ENCODE data around the gene ODAD4. TPM values are rescaled to one million over a fixed set of nuclear protein-coding genes. Genes with fewer than 3 reads are reported as not detected.

The ODAD4 gene
- total and polyA plus RNA-seq, 2 of the 8 experiments (the other 6 are each of a cell fraction or from before 2014, with no cell fraction given), result 0.48 to 1.3 TPM

DNA sequence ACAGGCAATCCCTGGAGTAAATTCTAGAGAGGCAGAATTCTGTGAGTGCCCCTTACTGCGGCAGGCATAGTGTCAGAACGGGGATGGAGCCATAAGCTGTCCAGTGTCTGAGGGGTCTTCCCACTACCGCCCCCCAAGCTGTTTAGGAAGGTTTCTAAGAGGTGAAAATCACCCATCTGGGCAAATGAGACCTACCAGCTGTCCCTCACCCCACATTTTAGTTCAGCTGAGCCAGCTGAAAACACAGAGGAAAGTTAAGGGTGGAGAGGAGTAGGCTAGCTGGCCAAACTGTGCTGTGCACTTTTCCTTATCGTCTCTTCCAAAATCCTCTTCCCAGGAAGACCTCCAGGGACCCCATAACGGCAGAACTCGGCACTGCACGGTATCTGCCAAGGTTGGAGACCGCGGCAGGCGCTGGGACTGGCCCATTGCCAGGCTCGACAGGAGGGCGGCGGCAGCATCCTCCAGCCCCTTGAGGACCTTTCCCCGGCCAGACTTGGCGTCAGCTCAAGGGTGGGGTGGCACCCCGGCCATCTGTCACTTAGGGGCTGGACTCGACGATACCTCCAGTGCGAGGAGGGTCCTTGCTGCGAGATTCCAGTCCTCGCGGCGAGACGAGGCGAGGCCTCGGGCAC, 12.6 kb upstream of the ODAD4 start:
- peak overlapping the region; percentile 94 for H4K8ac ChIP-seq (ENCODE audit: extremely low read depth, insufficient read depth, low read length)
- no peak overlapping the region for H3K23ac ChIP-seq (ENCODE audit: insufficient read length)
- FAIRE-seq, result no peak
- H3K14ac ChIP-seq (ENCODE audit: insufficient read length), result no peak overlapping the region
- H3K4ac ChIP-seq (replicated peaks; ENCODE audit: insufficient read length, low read depth, low read length), result peak overlapping the region; percentile 94
- TF ChIP-seq SIN3A (conservative IDR thresholded peaks at IDR 0.05 in 1 of 2, IDR thresholded peaks at IDR 0.05 in 1 of 2; ENCODE audit: low read depth in 1 of 2, low read length in 2 of 2), result 0 out of 4 replicates have a peak, but pooled peaks of 1 of the 2 experiments have one; percentile 40
- TF ChIP-seq SRF (IDR thresholded peaks at IDR 0.05; ENCODE audit: low read depth, low read length), result no peak
- no peak for TF ChIP-seq CHD1 (IDR thresholded peaks at IDR 0.05; ENCODE audit: low read depth, low read length)
- TF ChIP-seq RFX5 (IDR thresholded peaks at IDR 0.05; ENCODE audit: borderline replicate concordance, low read depth, low read length), result no peak
- peak overlapping the region; percentile 85 for H3K27ac ChIP-seq (ENCODE audit: low read depth, low read length)
- H3K4me2 ChIP-seq (ENCODE audit: insufficient read depth in 1 of 2, low read depth in 2 of 2, low read length in 2 of 2), result peak overlapping the region; percentile 86 to 97
- H3K23me2 ChIP-seq (ENCODE audit: low read depth, low read length), result peaks cover 14% of the 10 kb centered on the region
- H4K20me1 ChIP-seq (replicated peaks in 1 of 2; ENCODE audit: control insufficient read depth in 1 of 2, insufficient read depth in 2 of 2, low read length in 2 of 2), result peaks cover 24 to 43% of the 10 kb centered on the region in 2 experiments
- H3K56ac ChIP-seq (replicated peaks; ENCODE audit: insufficient read length, low read depth, low read length), result peak overlapping the region; percentile 92
- H3K4me1 ChIP-seq (replicated peaks in 1 of 4; ENCODE audit: control insufficient read depth in 3 of 4, insufficient read depth in 4 of 4, low read length in 3 of 4), result peaks cover 13 to 31% (median 24%) of the 10 kb centered on the region in 4 experiments
- H3K27me3 ChIP-seq (replicated peaks in 1 of 4; ENCODE audit: control insufficient read depth in 3 of 4, extremely low read depth in 1 of 4, insufficient read depth in 3 of 4, low read length in 3 of 4), result no peaks in the 10 kb centered on the region
- H3K79me1 ChIP-seq (ENCODE audit: low read depth, low read length), result peaks cover 18% of the 10 kb centered on the region
- POLR2A ChIA-PET (ENCODE audit: partially characterized antibody), result interaction anchor here (0.6 to 8.2 kb wide), 23 partner anchors 9 to 228 kb away, joined by 3 to 67 read pairs (median 6); partner anchors contain the start of genes CNP, DNAJC7, EIF1 and JUP
- no peak overlapping the region for H2BK15ac ChIP-seq (ENCODE audit: low read length)
- H3K4me3 ChIP-seq (ENCODE audit: extremely low read depth in 1 of 4, insufficient read depth in 2 of 4, low read depth in 3 of 4, low read length in 4 of 4), result peak overlapping the region; percentile 74 to 99 (median 93)
- peaks cover 4 to 10% (median 7%) of the 10 kb centered on the region in 4 experiments; a peak in 6 of 8 replicates for H3K36me3 ChIP-seq (ENCODE audit: control insufficient read depth in 2 of 4, insufficient read depth in 4 of 4, low read length in 3 of 4)
- H4K91ac ChIP-seq (replicated peaks; ENCODE audit: insufficient read length, low read length), result peak overlapping the region; percentile 31
- WGBS, 2 experiments (ENCODE audit: extremely low coverage in 1 of 2, insufficient coverage in 1 of 2, insufficient read length in 1 of 2, insufficient replicate concordance in 2 of 2, low coverage in 1 of 2, low lambda C conversion rate in 2 of 2, missing lambda C conversion rate in 1 of 2), result 7% methylated on average over 25 of the region's 26 CpGs; no CpG with 5 or more reads in 1 of the 2 experiments
- H2AFZ ChIP-seq (ENCODE audit: low read length), result no peak overlapping the region
- H3K18ac ChIP-seq (ENCODE audit: extremely low read depth, low read length), result peak overlapping the region; percentile 96
- H3K9me3 ChIP-seq (ENCODE audit: insufficient read depth in 2 of 2, low read depth in 1 of 2, low read length in 1 of 2), result no peaks in the 10 kb centered on the region
- CTCF ChIA-PET (ENCODE audit: partially characterized antibody), result interaction anchor here (1.0 to 16.0 kb wide), 7 partner anchors 12 to 198 kb away, joined by 3 to 205 read pairs (median 4); partner anchors contain the start of gene CNP
- H3K79me2 ChIP-seq (ENCODE audit: control insufficient read depth in 1 of 2, insufficient read depth in 2 of 2, low read length in 2 of 2), result peaks cover 24 to 59% of the 10 kb centered on the region in 2 experiments
- H3K9ac ChIP-seq (replicated peaks in 1 of 4; ENCODE audit: extremely low read depth in 1 of 4, low read depth in 3 of 4, low read length in 3 of 4), result peak overlapping the region; percentile 79 to 93 (median 92)
- peak overlapping the region; percentile 39 for H4K5ac ChIP-seq (ENCODE audit: insufficient read length, low read depth, low read length)
- H2BK5ac ChIP-seq (ENCODE audit: low read depth, low read length), result peak overlapping the region; percentile 97
- no peak overlapping the region for H2BK120ac ChIP-seq (replicated peaks; ENCODE audit: low read depth, low read length)
- H2AK5ac ChIP-seq (ENCODE audit: low read depth, low read length), result no peak overlapping the region
- peak in 1 of 2 experiments; percentile 51 for DNase-seq (ENCODE audit: low read depth in 1 of 2, low spot score in 2 of 2)
- no peak overlapping the region for H2BK12ac ChIP-seq (ENCODE audit: low read depth, low read length)
- H2BK20ac ChIP-seq (ENCODE audit: low read length), result no peak overlapping the region

All from H1 (cell line).